ENCODE data around the gene MYMX. TPM values are rescaled to one million over a fixed set of nuclear protein-coding genes. Genes with fewer than 3 reads are reported as not detected.
"Not testable (repeated sequence)": the region's sequence is repeated elsewhere in the genome, so short reads cannot be mapped to it uniquely, and the experiment has no call there.

MYMX gene
- total and polyA plus RNA-seq, 7 experiments from 2014 or later = not detected

GRCh38 chr6:44179072-44179536, 37.6 kb upstream of the MYMX start:
- ChIA-PET POLR2A (interaction anchor here (0.6 kb wide), 1 partner anchor 496 kb away, joined by 3 read pairs; no protein-coding TSS in a partner anchor), CTCF (interaction anchor here (1.0 kb wide), 2 partner anchors 10 to 89 kb away, joined by 3 to 4 read pairs; no protein-coding TSS in a partner anchor)
- no peak for ATAC-seq
- Mint-ChIP-seq H3K4me1 (peaks cover 0 to 16% (median 8%) of the 10 kb centered on the region in 7 donors), H3K36me3 (no peaks in the 10 kb centered on the region), H3K4me3 (no peak overlapping the region), H3K9me3 (peaks cover 0 to 3% (median 0%) of the 10 kb centered on the region in 11 donors), H3K27ac (no peak overlapping the region), H3K27me3 (peaks cover 0 to 4% (median 0%) of the 10 kb centered on the region in 5 donors)
- no peaks in the 10 kb centered on the region for H3K4me1 ChIP-seq (ENCODE audit: control insufficient read depth in 2 of 2, insufficient read depth in 2 of 2, low read length in 2 of 2)
- H3K4me3 ChIP-seq (ENCODE audit: low read length) = no peak overlapping the region
- no peaks in the 10 kb centered on the region for H3K27me3 ChIP-seq (ENCODE audit: control insufficient read depth in 2 of 2, insufficient read depth in 2 of 2, low read length in 2 of 2)
- no peaks in the 10 kb centered on the region for H3K36me3 ChIP-seq (ENCODE audit: control insufficient read depth in 2 of 3, insufficient read depth in 3 of 3, low read length in 3 of 3)
- H3K9me3 ChIP-seq (ENCODE audit: control insufficient read depth in 2 of 3, low read length in 3 of 3) = no peaks in the 10 kb centered on the region
- no peak overlapping the region for H3K27ac ChIP-seq (ENCODE audit: low read depth, low read length)
- intact Hi-C loops (cut with micrococcal nuclease) = no loop called here
- DNase-seq = no peak

GRCh38 chr6:44179648-44180047, 37.1 kb upstream of the MYMX start:
- CTCF ChIA-PET = no interaction called here
- H3K4me1 Mint-ChIP-seq = peaks cover 0 to 16% (median 8%) of the 10 kb centered on the region in 7 donors
- Histone ChIP-seq H3K27ac (ENCODE audit: low read depth, low read length) (no peak overlapping the region), H3K9me3 (ENCODE audit: control insufficient read depth in 2 of 3, low read length in 3 of 3) (no peaks in the 10 kb centered on the region), H3K4me3 (ENCODE audit: low read length) (no peak overlapping the region), H3K36me3 (ENCODE audit: control insufficient read depth in 2 of 3, insufficient read depth in 3 of 3, low read length in 3 of 3) (no peaks in the 10 kb centered on the region), H3K27me3 (ENCODE audit: control insufficient read depth in 2 of 2, insufficient read depth in 2 of 2, low read length in 2 of 2) (no peaks in the 10 kb centered on the region), H3K4me1 (ENCODE audit: control insufficient read depth in 2 of 2, insufficient read depth in 2 of 2, low read length in 2 of 2) (no peaks in the 10 kb centered on the region)
- peak overlapping the region in 2 of 9 donors; percentile 21 to 36 for H3K27ac Mint-ChIP-seq
- no peaks in the 10 kb centered on the region for H3K36me3 Mint-ChIP-seq
- H3K4me3 Mint-ChIP-seq = no peak overlapping the region
- DNase-seq (no peak), ATAC-seq (no peak)
- intact Hi-C loops (cut with micrococcal nuclease) = no loop called here
- POLR2A ChIA-PET = interaction anchor here (0.6 kb wide), 1 partner anchor 496 kb away, joined by 3 read pairs; no protein-coding TSS in a partner anchor
- peaks cover 0 to 2% (median 0%) of the 10 kb centered on the region in 11 donors for H3K9me3 Mint-ChIP-seq
- H3K27me3 Mint-ChIP-seq = peaks cover 0 to 4% (median 0%) of the 10 kb centered on the region in 5 donors

- Mint-ChIP-seq H3K27me3 (peaks cover 0 to 5% (median 0%) of the 10 kb centered on the region in 5 donors), H3K4me1 (peaks cover 2 to 16% (median 8%) of the 10 kb centered on the region in 7 donors), H3K27ac (no peak overlapping the region), H3K9me3 (no peaks in the 10 kb centered on the region), H3K4me3 (no peak overlapping the region), H3K36me3 (no peaks in the 10 kb centered on the region)
- Histone ChIP-seq H3K9me3 (ENCODE audit: control insufficient read depth in 2 of 3, low read length in 3 of 3) (no peaks in the 10 kb centered on the region), H3K27me3 (ENCODE audit: control insufficient read depth in 2 of 2, insufficient read depth in 2 of 2, low read length in 2 of 2) (no peaks in the 10 kb centered on the region), H3K4me3 (ENCODE audit: low read length) (no peak overlapping the region), H3K27ac (ENCODE audit: low read depth, low read length) (no peak overlapping the region), H3K4me1 (ENCODE audit: control insufficient read depth in 2 of 2, insufficient read depth in 2 of 2, low read length in 2 of 2) (no peaks in the 10 kb centered on the region), H3K36me3 (ENCODE audit: control insufficient read depth in 2 of 3, insufficient read depth in 3 of 3, low read length in 3 of 3) (no peaks in the 10 kb centered on the region)
- no peak for DNase-seq
- intact Hi-C loops (cut with micrococcal nuclease) = no loop called here
- ATAC-seq = no peak
- ChIA-PET CTCF (no interaction called here), POLR2A (interaction anchor here (0.6 kb wide), 1 partner anchor 66 kb away, joined by 3 read pairs; no protein-coding TSS in a partner anchor)
Observed at GRCh38 chr6:44180406-44180805, 36.3 kb upstream of the MYMX start.

- Mint-ChIP-seq H3K4me3 (no peak overlapping the region), H3K27me3 (peaks cover 0 to 6% (median 0%) of the 10 kb centered on the region in 5 donors), H3K9me3 (no peaks in the 10 kb centered on the region), H3K36me3 (no peaks in the 10 kb centered on the region), H3K4me1 (peaks cover 7 to 18% (median 10%) of the 10 kb centered on the region in 7 donors), H3K27ac (no peak overlapping the region)
- no peaks in the 10 kb centered on the region for H3K36me3 ChIP-seq (ENCODE audit: control insufficient read depth in 2 of 3, insufficient read depth in 3 of 3, low read length in 3 of 3)
- H3K4me3 ChIP-seq (ENCODE audit: low read length) = no peak overlapping the region
- no peak for ATAC-seq
- CTCF ChIA-PET = no interaction called here
- H3K27ac ChIP-seq (ENCODE audit: low read depth, low read length) = no peak overlapping the region
- DNase-seq = no peak
- H3K27me3 ChIP-seq (ENCODE audit: control insufficient read depth in 2 of 2, insufficient read depth in 2 of 2, low read length in 2 of 2) = no peaks in the 10 kb centered on the region
- intact Hi-C loops (cut with micrococcal nuclease) = no loop called here
- H3K4me1 ChIP-seq (ENCODE audit: control insufficient read depth in 2 of 2, insufficient read depth in 2 of 2, low read length in 2 of 2) = peaks cover 0 to under 1% of the 10 kb centered on the region in 2 donors
- H3K9me3 ChIP-seq (ENCODE audit: control insufficient read depth in 2 of 3, low read length in 3 of 3) = no peaks in the 10 kb centered on the region
- POLR2A ChIA-PET = interaction anchor here (0.6 kb wide), 1 partner anchor 65 kb away, joined by 3 read pairs; no protein-coding TSS in a partner anchor
Observed at GRCh38 chr6:44180886-44181285, 35.8 kb upstream of the MYMX start.

GRCh38 chr6:44181784-44182183, 34.9 kb upstream of the MYMX start:
- H3K9me3 ChIP-seq (ENCODE audit: control insufficient read depth in 2 of 3, low read length in 3 of 3); H3K4me3 ChIP-seq (ENCODE audit: low read length); CTCF ChIA-PET; H3K27me3 ChIP-seq (ENCODE audit: control insufficient read depth in 2 of 2, insufficient read depth in 2 of 2, low read length in 2 of 2); H3K36me3 ChIP-seq (ENCODE audit: control insufficient read depth in 2 of 3, insufficient read depth in 3 of 3, low read length in 3 of 3); ATAC-seq; POLR2A ChIA-PET; H3K4me1 ChIP-seq (ENCODE audit: control insufficient read depth in 2 of 2, insufficient read depth in 2 of 2, low read length in 2 of 2); H3K27ac Mint-ChIP-seq; H3K36me3 Mint-ChIP-seq; H3K4me3 Mint-ChIP-seq; DNase-seq; intact Hi-C loops (cut with micrococcal nuclease); H3K27me3 Mint-ChIP-seq; H3K9me3 Mint-ChIP-seq; H3K27ac ChIP-seq (ENCODE audit: low read depth, low read length): not testable (repeated sequence)
- peaks cover 10 to 18% (median 13%) of the 10 kb centered on the region in 7 donors for H3K4me1 Mint-ChIP-seq

GRCh38 chr6:44182911-44183390, 33.8 kb upstream of the MYMX start:
- H3K9me3 Mint-ChIP-seq = no peaks in the 10 kb centered on the region
- peaks cover 6 to 13% (median 9%) of the 10 kb centered on the region in 7 donors for H3K4me1 Mint-ChIP-seq
- peaks cover 0 to 4% (median 0%) of the 10 kb centered on the region in 5 donors for H3K27me3 Mint-ChIP-seq
- POLR2A ChIA-PET = no interaction called here
- Histone ChIP-seq H3K9me3 (ENCODE audit: control insufficient read depth in 2 of 3, low read length in 3 of 3) (no peaks in the 10 kb centered on the region), H3K4me3 (ENCODE audit: low read length) (no peak overlapping the region), H3K27me3 (ENCODE audit: control insufficient read depth in 2 of 2, insufficient read depth in 2 of 2, low read length in 2 of 2) (no peaks in the 10 kb centered on the region), H3K36me3 (ENCODE audit: control insufficient read depth in 2 of 3, insufficient read depth in 3 of 3, low read length in 3 of 3) (no peaks in the 10 kb centered on the region), H3K4me1 (ENCODE audit: control insufficient read depth in 2 of 2, insufficient read depth in 2 of 2, low read length in 2 of 2) (peaks cover 0 to 5% of the 10 kb centered on the region in 2 donors), H3K27ac (ENCODE audit: low read depth, low read length) (no peak overlapping the region)
- ATAC-seq = no peak
- CTCF ChIA-PET = no interaction called here
- no peak overlapping the region for H3K27ac Mint-ChIP-seq
- no peaks in the 10 kb centered on the region for H3K36me3 Mint-ChIP-seq
- no peak for DNase-seq
- H3K4me3 Mint-ChIP-seq = no peak overlapping the region
- intact Hi-C loops (cut with micrococcal nuclease) = no loop called here

GRCh38 chr6:44183783-44184182, 32.9 kb upstream of the MYMX start:
- peaks cover 0 to 4% (median 0%) of the 10 kb centered on the region in 5 donors for H3K27me3 Mint-ChIP-seq
- ChIA-PET POLR2A (no interaction called here), CTCF (no interaction called here)
- H3K36me3 Mint-ChIP-seq = no peaks in the 10 kb centered on the region
- peaks cover 0 to 5% of the 10 kb centered on the region in 2 donors for H3K4me1 ChIP-seq (ENCODE audit: control insufficient read depth in 2 of 2, insufficient read depth in 2 of 2, low read length in 2 of 2)
- no peak overlapping the region for H3K4me3 ChIP-seq (ENCODE audit: low read length)
- no peak overlapping the region for H3K4me3 Mint-ChIP-seq
- DNase-seq (no peak), ATAC-seq (no peak)
- no peak overlapping the region for H3K27ac ChIP-seq (ENCODE audit: low read depth, low read length)
- intact Hi-C loops (cut with micrococcal nuclease) = no loop called here
- no peak overlapping the region for H3K27ac Mint-ChIP-seq
- no peaks in the 10 kb centered on the region for H3K27me3 ChIP-seq (ENCODE audit: control insufficient read depth in 2 of 2, insufficient read depth in 2 of 2, low read length in 2 of 2)
- H3K4me1 Mint-ChIP-seq = peaks cover 6 to 13% (median 9%) of the 10 kb centered on the region in 7 donors
- no peaks in the 10 kb centered on the region for H3K36me3 ChIP-seq (ENCODE audit: control insufficient read depth in 2 of 3, insufficient read depth in 3 of 3, low read length in 3 of 3)
- no peaks in the 10 kb centered on the region for H3K9me3 Mint-ChIP-seq
- H3K9me3 ChIP-seq (ENCODE audit: control insufficient read depth in 2 of 3, low read length in 3 of 3) = no peaks in the 10 kb centered on the region

Data from naive thymus-derived CD4-positive, alpha-beta T cell (primary cell).